NT2/D1 (cell line): ENCODE results near the gene MAP2K3.

Experiments
- DNase-seq: peaks from one replicate; pipeline ENCODE4 v3.0.0-alpha.2; 2011; ENCODE audit warnings: low read depth, low spot score
- H3K27me3 ChIP-seq: 2 replicates; pipeline ENCODE4 v1.6.0; 2011; ENCODE audit warnings: mild to moderate bottlenecking; ENCODE audit not compliant: insufficient read length, insufficient read depth
- H3K36me3 ChIP-seq: 2 replicates; pipeline ENCODE4 v1.6.1; 2011; ENCODE audit warnings: mild to moderate bottlenecking, low read length, mixed read lengths; ENCODE audit not compliant: insufficient read depth, insufficient read length
- H3K4me1 ChIP-seq: 2 replicates; pipeline ENCODE4 v1.5.1; 2011; ENCODE audit not compliant: insufficient read depth, insufficient read length
- H3K4me3 ChIP-seq: 2 replicates; pipeline ENCODE4 v1.5.1; 2011; ENCODE audit warnings: low read depth; ENCODE audit not compliant: insufficient read length
- H3K9ac ChIP-seq: 2 replicates; pipeline ENCODE4 v1.6.0; 2011; ENCODE audit warnings: low read depth; ENCODE audit not compliant: insufficient read length
- H3K9me3 ChIP-seq: 2 replicates; pipeline ENCODE4 v1.5.1; 2011; ENCODE audit warnings: mild to moderate bottlenecking, low read length; ENCODE audit not compliant: insufficient read depth
- SUZ12 ChIP-seq: IDR thresholded peaks from 2 replicates; pipeline ENCODE4 v1.6.1; 2011; ENCODE audit not compliant: insufficient read length, insufficient read depth; ENCODE audit errors: extremely low read depth
- YY1 ChIP-seq: IDR thresholded peaks from 2 replicates; pipeline ENCODE4 v1.6.1; 2011; ENCODE audit not compliant: insufficient read length, insufficient read depth
- ZNF274 ChIP-seq: IDR thresholded peaks from 2 replicates; pipeline ENCODE4 v1.6.1; 2011; ENCODE audit warnings: mild to moderate bottlenecking, low read depth, low read length

The MAP2K3 gene

DNA sequence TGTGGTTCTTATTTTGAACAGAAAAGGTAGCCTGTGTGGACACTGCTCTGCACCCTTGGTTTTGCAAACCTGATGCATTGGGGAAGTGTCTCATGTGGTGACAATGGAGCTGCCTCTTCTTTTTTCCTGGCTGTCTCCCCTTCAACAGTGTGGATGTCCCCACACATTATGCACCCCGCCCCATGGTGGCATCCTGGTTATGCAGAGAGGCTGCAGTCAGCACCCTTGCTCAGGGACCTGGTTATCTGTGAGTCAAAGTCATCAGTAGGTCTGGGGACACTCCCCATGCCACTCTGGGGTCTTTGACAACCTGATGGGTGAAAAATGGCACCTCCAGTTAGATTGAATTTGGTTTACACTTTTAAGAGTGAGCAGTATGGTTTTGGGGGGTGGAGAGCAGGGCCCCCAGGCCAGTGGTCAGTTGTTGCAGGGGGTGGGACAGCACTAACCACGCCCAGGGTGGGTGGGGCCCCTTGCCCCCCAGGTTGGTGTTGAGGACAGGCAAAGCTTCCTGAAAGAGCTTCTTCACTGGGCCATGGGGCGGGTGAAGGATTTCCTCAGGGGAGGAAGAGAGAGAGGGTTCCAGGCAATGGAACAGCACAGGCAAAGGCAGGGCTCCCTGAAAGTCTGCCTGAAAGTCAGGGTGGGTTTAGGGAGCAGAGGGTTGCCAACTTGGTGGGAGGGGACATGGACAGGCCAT lies 67.0 kb downstream of the MAP2K3 start:
- H3K27me3 ChIP-seq: no peaks in the 10 kb centered on the region
- TF ChIP-seq YY1: no peak
- no peak for TF ChIP-seq ZNF274
- no peak for TF ChIP-seq SUZ12
- peaks cover 6% of the 10 kb centered on the region for H3K4me1 ChIP-seq
- H3K9me3 ChIP-seq: no peaks in the 10 kb centered on the region
- no peak for DNase-seq
- no peak overlapping the region for H3K4me3 ChIP-seq
- no peak overlapping the region for H3K9ac ChIP-seq
- no peaks in the 10 kb centered on the region for H3K36me3 ChIP-seq

- Histone ChIP-seq H3K9me3 (no peaks in the 10 kb centered on the region), H3K36me3 (no peaks in the 10 kb centered on the region), H3K27me3 (peaks cover 6% of the 10 kb centered on the region), H3K4me3 (no peak overlapping the region), H3K9ac (no peak overlapping the region), H3K4me1 (peaks cover 6% of the 10 kb centered on the region)
- DNase-seq: no peak
- no peak for TF ChIP-seq SUZ12
- no peak for TF ChIP-seq ZNF274
- no peak for TF ChIP-seq YY1
Measured at GRCh38 chr17:21352221-21352980, 67.9 kb downstream of the MAP2K3 start.

DNA sequence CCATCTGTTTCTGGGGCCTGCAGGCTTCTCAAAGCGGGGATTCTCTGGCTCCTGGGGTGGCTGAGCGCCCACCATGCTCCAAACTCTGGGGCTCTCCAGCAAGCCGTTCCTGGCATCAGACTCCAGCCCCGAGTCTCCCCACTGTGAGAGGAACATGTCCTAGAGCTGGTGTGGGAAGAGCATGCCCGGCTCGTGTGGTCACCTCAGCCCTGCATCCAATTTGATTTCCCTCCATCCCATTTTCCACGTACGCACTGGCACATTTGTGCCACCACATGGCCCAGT lies 68.4 kb downstream of the MAP2K3 start:
- no peak overlapping the region for H3K9ac ChIP-seq

DNA sequence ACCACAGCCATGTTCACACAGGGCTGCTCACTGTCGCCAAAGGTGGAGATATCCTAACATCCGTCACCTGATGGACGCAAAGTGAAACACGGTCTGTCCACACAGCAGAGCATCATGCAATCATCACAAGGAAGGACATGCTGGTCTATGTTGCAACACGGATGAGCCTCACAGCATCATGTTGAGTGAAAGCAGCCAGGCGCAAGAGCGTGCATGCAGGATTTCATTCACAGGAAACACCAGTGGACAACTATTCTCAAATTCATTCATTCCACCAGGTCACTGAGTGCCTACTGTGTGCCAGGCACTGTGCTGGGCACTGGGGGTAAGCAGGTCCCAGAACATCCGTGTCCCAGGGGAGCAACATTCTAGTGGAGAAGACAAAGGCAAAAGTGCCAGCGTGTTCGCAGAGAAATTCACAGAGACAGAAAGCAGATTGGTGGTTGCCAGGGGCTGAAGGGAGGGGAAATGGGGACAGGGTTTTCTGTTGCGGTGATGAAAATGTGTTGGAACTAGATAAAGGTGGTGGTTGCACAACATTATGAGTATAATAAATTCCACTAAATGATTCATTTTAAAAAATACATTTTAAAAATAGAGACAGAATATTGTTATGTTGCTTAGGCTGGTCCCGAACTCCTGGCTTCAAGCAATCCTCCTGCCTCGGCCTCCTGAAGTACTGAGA lies 69.0 kb downstream of the MAP2K3 start:
- Histone ChIP-seq H3K4me3 (no peak overlapping the region), H3K9me3 (no peaks in the 10 kb centered on the region), H3K27me3 (peaks cover 13% of the 10 kb centered on the region), H3K9ac (no peak overlapping the region), H3K36me3 (no peaks in the 10 kb centered on the region), H3K4me1 (peaks cover 12% of the 10 kb centered on the region)
- DNase-seq: no peak
- TF ChIP-seq YY1: no peak
- TF ChIP-seq ZNF274: no peak
- TF ChIP-seq SUZ12: no peak

More for the DNA sequence above, 68.4 kb downstream of the MAP2K3 start:
- no peak for DNase-seq
- peaks cover 12% of the 10 kb centered on the region for H3K27me3 ChIP-seq
- no peak overlapping the region for H3K4me3 ChIP-seq
- TF ChIP-seq ZNF274 (no peak), SUZ12 (no peak), YY1 (no peak)
- H3K9me3 ChIP-seq: no peaks in the 10 kb centered on the region
- H3K4me1 ChIP-seq: peaks cover 10% of the 10 kb centered on the region
- no peaks in the 10 kb centered on the region for H3K36me3 ChIP-seq

- TF ChIP-seq SUZ12 (no peak), ZNF274 (no peak), YY1 (no peak)
- H3K4me3 ChIP-seq: no peak overlapping the region
- no peaks in the 10 kb centered on the region for H3K9me3 ChIP-seq
- H3K9ac ChIP-seq: no peak overlapping the region
- no peak for DNase-seq
- no peaks in the 10 kb centered on the region for H3K36me3 ChIP-seq
- peaks cover 13% of the 10 kb centered on the region for H3K27me3 ChIP-seq
- H3K4me1 ChIP-seq: peaks cover 23% of the 10 kb centered on the region
Measured at GRCh38 chr17:21354796-21355385, 70.4 kb downstream of the MAP2K3 start.

DNA sequence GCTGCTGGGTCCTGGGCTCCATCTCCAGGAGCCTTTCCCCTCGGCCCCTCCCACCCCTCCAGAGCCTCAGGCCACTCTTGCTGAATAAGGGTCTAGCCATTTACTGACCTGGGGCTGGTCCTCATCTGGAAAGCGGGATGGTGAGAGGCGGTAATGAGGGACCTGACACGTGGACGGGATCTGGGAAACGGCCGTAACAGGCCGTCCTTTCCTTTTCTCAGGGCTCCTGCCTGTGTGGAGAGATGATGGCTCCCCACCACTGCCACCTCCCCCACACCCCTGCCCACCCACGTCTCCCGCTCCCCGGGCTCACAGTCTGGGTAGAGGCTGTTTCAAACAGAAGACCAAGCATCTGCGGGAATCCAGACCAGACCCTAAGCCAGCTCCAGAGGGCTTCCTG lies 71.1 kb downstream of the MAP2K3 start:
- H3K36me3 ChIP-seq: no peaks in the 10 kb centered on the region
- no peak overlapping the region for H3K9ac ChIP-seq
- TF ChIP-seq SUZ12: no peak
- no peak for TF ChIP-seq YY1
- H3K4me1 ChIP-seq: peaks cover 23% of the 10 kb centered on the region
- H3K9me3 ChIP-seq: no peaks in the 10 kb centered on the region
- H3K4me3 ChIP-seq: no peak overlapping the region
- H3K27me3 ChIP-seq: peaks cover 13% of the 10 kb centered on the region
- no peak for DNase-seq

DNA sequence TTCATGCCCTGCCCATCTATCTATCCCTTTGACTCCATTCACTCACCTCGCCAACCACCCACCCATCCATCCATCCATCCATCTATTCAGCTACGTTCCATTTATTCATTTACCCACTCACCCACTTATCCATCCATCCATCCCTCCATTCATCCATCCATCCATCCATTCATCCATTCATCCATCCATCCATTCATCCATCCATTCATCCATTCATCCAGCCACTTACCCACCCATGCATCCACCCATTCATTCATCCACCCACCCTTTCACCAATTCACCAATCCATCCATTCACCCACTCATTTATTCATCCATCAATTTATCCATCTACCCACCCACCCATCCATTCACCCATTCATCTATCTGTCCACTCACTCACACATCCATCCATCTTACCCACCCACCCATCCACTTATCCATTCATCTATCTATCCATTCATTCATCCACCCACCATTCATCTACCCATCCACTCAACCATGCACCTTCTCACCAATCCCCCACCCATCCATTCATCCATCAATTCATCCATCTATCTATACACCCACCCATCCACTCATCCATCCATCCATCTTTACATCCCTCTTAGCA lies 72.1 kb downstream of the MAP2K3 start:
- Histone ChIP-seq H3K4me3 (no peak overlapping the region), H3K9ac (no peak overlapping the region), H3K9me3 (no peaks in the 10 kb centered on the region), H3K27me3 (peaks cover 13% of the 10 kb centered on the region), H3K36me3 (no peaks in the 10 kb centered on the region), H3K4me1 (peaks cover 23% of the 10 kb centered on the region)
- TF ChIP-seq YY1 (no peak), ZNF274 (no peak), SUZ12 (no peak)
- no peak for DNase-seq
